Fibroblast of lung (primary cell): ENCODE data around the gene CLSTN2.

Source experiments
- EZH2 ChIP-seq: IDR thresholded peaks from 2 replicates; pipeline ENCODE4 v1.5.1; 2012; ENCODE audit warnings: low read length, control low read depth, mild to moderate bottlenecking; ENCODE audit errors: missing control alignments
- TF ChIP-seq, protein P1 (sequence below), 2 donors: IDR thresholded peaks in 1 of 2; conservative IDR thresholded peaks in 1 of 2; 1 replicate in 1 of 2; 2 replicates in 1 of 2; pipeline ENCODE4 v1.5.1; 2011 to 2012; ENCODE audit warnings: low read length in 2 of 2, control low read depth in 1 of 2, inconsistent platforms in 1 of 2, low read depth in 1 of 2, mild to moderate bottlenecking in 1 of 2

DNA sequence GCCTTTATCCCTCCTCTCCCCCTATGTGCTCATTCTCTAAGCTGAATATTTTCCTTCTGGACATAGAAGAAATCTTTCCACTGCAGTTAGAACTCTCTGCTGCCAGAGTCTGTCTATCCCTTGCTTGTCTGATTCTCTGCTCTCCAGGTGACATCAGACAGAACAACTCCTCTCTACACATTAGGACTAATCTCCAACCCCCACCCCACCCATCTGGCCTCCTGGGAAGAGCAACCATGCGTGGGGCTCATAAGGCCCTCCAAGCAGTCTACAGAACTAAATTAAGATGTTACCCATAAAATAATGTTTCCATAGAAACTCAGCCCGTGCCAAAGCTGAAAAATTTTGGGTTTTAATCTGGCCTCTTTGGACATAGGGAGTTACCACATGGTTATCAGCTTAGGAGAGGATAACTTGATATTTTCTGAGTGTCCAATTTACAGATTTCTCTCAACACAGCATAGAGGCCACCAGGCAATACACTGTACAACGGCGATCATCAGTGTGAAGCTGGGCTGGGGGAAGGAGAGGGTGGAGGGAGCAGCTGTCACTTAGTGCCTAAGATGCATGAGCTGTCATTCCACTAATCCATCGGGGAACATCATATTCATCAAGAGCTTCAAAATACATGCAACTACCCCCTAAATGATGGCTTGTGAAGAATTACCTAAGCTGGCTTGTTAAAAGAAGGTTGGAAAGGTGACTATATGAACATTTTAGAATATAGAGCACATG lies 199.4 kb downstream of the CLSTN2 start:
- TF ChIP-seq, protein P1, sequence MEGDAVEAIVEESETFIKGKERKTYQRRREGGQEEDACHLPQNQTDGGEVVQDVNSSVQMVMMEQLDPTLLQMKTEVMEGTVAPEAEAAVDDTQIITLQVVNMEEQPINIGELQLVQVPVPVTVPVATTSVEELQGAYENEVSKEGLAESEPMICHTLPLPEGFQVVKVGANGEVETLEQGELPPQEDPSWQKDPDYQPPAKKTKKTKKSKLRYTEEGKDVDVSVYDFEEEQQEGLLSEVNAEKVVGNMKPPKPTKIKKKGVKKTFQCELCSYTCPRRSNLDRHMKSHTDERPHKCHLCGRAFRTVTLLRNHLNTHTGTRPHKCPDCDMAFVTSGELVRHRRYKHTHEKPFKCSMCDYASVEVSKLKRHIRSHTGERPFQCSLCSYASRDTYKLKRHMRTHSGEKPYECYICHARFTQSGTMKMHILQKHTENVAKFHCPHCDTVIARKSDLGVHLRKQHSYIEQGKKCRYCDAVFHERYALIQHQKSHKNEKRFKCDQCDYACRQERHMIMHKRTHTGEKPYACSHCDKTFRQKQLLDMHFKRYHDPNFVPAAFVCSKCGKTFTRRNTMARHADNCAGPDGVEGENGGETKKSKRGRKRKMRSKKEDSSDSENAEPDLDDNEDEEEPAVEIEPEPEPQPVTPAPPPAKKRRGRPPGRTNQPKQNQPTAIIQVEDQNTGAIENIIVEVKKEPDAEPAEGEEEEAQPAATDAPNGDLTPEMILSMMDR (conservative IDR thresholded peaks at IDR 0.05 in 1 of 2, IDR thresholded peaks at IDR 0.05 in 1 of 2; ENCODE audit: low read depth in 1 of 2, low read length in 2 of 2) = no peak
- no peak for TF ChIP-seq EZH2
